Activated naive CD4-positive, alpha-beta T cell treated with anti-CD3 and anti-CD28 coated beads, Interleukin-2, amount 50 U/mL, for 72 hours (primary cell): ENCODE measurements around the gene MYH3. TPM values are rescaled to one million over a fixed set of nuclear protein-coding genes. Genes with fewer than 3 reads are reported as not detected.
"Not testable (repeated sequence)": the region's sequence is repeated elsewhere in the genome, so short reads cannot be mapped to it uniquely, and the experiment has no call there.

Experiments
- ATAC-seq, 2 donors: fragments of 150-1000 bp; cut with Tn5 transposase; 2 replicates each; pipeline ENCODE4 v1.10.0; 2021; ENCODE audit warnings: mild to moderate bottlenecking in 2 of 2, moderate library complexity in 2 of 2
- DNase-seq, 2 donors: peaks; one replicate each; pipeline ENCODE4 v3.0.0; 2021 to 2022; ENCODE audit warnings: low spot score in 2 of 2
- H3K27ac Mint-ChIP-seq, 2 donors: one replicate each; pipeline ENCODE4 v1.8.0; 2022; ENCODE audit warnings: mild to moderate bottlenecking in 2 of 2, mixed read lengths in 2 of 2
- H3K36me3 Mint-ChIP-seq, 2 donors: one replicate each; pipeline ENCODE4 v1.8.0; 2022; ENCODE audit warnings: mixed read lengths in 2 of 2
- H3K9me3 Mint-ChIP-seq, 2 donors: one replicate each; pipeline ENCODE4 v1.8.0; 2022; ENCODE audit warnings: mixed read lengths in 2 of 2
- total RNA-seq, 2 donors: library from RNA; stranded (reverse); gene quantifications; one replicate each; pipeline ENCODE4 v1.2.3, GENCODE V29; 2022

The MYH3 gene
- 1 to 10 TPM; 2.0 to 5.1 TPM for total RNA-seq

DNA sequence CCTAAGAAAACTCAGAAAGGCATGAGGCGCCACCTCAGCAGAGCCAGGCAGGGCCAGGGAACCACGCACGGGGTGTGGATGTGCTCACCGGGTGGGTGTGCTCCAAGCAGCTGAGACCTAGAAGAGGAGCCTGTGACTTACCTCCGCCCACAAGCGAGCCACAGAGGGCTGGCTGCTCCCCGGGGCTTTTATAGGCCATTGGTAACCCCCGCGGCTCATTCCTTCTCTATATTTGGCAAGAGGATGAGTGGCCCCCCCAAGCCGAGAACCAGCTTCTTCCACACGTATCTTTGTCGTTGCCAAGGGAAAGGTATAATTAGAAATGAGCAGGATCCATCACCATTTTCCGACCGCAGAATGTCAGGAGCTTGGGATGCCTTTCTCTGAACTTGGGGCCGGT, at the start of gene MYH3:
Gene MYH3, minus strand, starts transcription at position 162 of the 400 bp plus-strand sequence. CDS start 2,245 bp downstream, outside the sequence.
- DNase-seq (no peak), ATAC-seq (no peak)
- H3K27ac Mint-ChIP-seq, result no peak within 1 kb of the TSS
- H3K36me3 Mint-ChIP-seq, result no peaks in the 10 kb centered on the region
- H3K9me3 Mint-ChIP-seq, result no peaks in the 10 kb centered on the region

DNA sequence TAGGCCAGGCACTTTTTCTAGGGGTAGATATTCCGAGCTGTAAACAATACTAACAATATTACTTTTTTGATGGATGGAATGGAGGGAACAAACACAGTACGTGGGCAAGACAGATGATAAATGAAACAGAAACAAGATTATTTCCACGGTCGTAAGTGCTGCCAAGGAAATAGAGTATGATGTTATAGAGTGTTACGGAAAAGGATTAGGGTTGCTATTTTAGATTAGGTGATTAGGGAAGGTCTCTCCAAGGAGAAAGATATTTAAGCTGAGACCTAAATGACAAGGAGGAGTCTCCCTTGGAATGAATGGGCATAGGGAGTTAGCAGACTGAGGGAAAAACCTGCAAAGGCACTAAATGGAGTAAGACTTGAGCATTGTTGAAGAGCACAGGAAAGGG, 48.6 kb upstream of the MYH3 start:
- Mint-ChIP-seq H3K36me3 (peaks cover 17 to 37% of the 10 kb centered on the region in 2 donors), H3K27ac (peak overlapping the region; percentile 24 to 64), H3K9me3 (no peaks in the 10 kb centered on the region)
- ATAC-seq (no peak), DNase-seq (no peak)

GRCh38 chr17:10702574-10702973, 45.5 kb upstream of the MYH3 start:
- ATAC-seq (no peak), DNase-seq (no peak)
- Mint-ChIP-seq H3K36me3 (peaks cover 24 to 37% of the 10 kb centered on the region in 2 donors), H3K27ac (peak overlapping the region; percentile 51 to 62), H3K9me3 (no peaks in the 10 kb centered on the region)

GRCh38 chr17:10699856-10700255, 42.7 kb upstream of the MYH3 start:
- ATAC-seq, result no peak
- peaks cover 18 to 31% of the 10 kb centered on the region in 2 donors for H3K36me3 Mint-ChIP-seq
- H3K9me3 Mint-ChIP-seq, result no peaks in the 10 kb centered on the region
- no peak for DNase-seq
- H3K27ac Mint-ChIP-seq, result peak overlapping the region; percentile 81 to 86

DNA sequence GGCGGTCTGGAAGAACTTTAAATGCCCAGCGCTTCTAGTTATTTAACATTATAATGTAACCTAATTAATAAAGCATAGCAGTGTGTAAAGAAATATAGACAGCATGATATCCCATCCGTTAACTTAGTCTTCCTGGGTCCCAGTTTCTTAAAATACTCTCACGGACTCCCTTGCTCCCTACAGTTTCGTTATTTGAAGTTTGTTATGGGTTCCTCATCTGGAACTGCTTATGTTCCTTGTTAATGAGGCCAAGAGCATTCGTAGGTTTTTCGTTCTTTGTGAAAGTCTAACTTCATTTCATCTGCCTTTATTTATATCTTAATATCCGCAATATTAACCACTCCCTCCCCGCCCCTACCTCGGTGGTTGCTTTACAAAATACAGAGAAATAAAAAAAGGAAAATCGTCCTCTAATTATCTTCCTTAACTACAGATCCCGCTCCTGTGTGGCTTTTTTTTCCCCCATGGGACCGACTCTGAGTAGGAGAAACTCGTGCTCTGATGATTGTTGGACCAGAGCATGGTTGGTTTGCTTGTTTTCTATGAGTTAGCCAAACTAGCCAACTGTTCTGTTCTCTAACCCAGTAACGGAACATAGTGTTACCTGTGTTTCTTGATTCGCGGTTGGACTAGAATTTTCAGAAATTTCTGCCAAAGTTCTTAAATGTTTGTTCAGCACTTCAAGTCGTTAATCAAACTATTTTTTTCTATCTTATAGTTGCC, 41.1 kb upstream of the MYH3 start:
- ATAC-seq (no peak), DNase-seq (no peak)
- Mint-ChIP-seq H3K27ac (peak overlapping the region; percentile 91 to 94), H3K36me3 (peaks cover 16 to 33% of the 10 kb centered on the region in 2 donors), H3K9me3 (no peaks in the 10 kb centered on the region)

DNA sequence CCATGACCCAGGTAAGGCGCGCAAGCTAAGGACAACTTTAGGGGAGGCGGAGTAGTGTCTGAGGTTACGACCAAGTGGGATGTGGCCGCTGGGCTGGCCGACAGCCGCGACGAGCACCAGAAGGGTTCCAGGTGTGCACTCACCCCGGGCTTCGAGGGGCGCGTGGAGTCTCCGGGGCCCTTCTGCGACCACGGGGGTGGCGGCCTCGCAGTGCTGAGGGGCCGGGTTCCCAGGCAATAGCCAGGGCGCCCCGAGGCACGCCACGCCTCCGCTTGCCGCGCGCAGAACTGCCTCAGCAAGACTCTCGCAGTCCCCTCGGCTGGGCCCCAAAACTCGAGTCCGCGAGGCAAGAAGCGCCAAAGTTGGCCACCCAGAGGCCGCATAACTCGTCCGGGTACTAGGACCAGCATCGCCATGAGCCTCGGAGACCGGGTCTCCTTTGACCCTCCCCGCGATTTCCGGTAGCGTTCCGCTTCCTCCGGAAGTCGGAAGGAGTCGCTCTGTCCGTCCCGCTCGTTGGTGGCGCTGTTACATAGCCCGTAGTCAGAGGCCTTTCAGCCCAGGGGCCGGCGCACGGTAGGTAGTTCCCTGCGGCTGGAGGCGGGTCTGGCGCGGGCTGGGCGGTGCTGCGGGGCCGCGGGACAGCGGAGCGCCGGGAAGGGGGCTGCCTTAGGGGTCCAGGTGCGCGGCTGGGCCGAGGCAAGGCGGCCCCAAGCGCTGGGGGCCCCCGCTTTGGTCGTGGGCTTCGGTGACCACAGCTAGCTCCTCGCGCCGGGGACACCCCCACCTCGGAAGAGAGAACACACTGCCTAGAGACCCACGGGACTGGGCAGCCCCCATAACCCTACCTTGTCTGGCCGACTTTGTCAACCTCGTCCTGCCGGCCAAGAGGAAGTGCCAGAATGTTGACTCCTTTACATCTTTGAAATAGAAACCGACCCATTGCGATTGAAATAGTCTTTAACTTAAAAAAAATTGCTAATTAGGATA, 40.3 kb upstream of the MYH3 start, which contains the start of the genes ADPRM and SCO1:
Gene ADPRM, plus strand, starts transcription at position 503 of the 990 bp plus-strand sequence. CDS start 7,333 bp downstream, outside the sequence.
Gene SCO1, minus strand, starts transcription at position 442 of the 990 bp plus-strand sequence. Its CDS starts 26 bp downstream, at position 416.
- peaks cover 22 to 33% of the 10 kb centered on the region in 2 donors for H3K36me3 Mint-ChIP-seq
- H3K9me3 Mint-ChIP-seq, result no peaks in the 10 kb centered on the region
- ATAC-seq (peak; percentile 98), DNase-seq (peak; percentile 85 to 91)
- peak within 1 kb of the TSS; percentile 91 to 94 for H3K27ac Mint-ChIP-seq

- not testable (repeated sequence) for ATAC-seq, DNase-seq, H3K9me3 Mint-ChIP-seq
- peaks cover 26 to 30% of the 10 kb centered on the region in 2 donors for H3K36me3 Mint-ChIP-seq
- H3K27ac Mint-ChIP-seq, result peak overlapping the region; percentile 72 to 91
Measured at GRCh38 chr17:10695875-10696407, 38.8 kb upstream of the MYH3 start.

- peak in 1 of 2 donors; percentile 40 for ATAC-seq
- Mint-ChIP-seq H3K9me3 (no peaks in the 10 kb centered on the region), H3K36me3 (peaks cover 21% of the 10 kb centered on the region in 2 donors), H3K27ac (no peak overlapping the region)
- no peak for DNase-seq
Measured at GRCh38 chr17:10687499-10687898, 30.4 kb upstream of the MYH3 start.

GRCh38 chr17:10683853-10684252, 26.7 kb upstream of the MYH3 start:
- H3K36me3 Mint-ChIP-seq, result peaks cover 12 to 28% of the 10 kb centered on the region in 2 donors
- ATAC-seq (no peak), DNase-seq (no peak)
- H3K9me3 Mint-ChIP-seq, result no peaks in the 10 kb centered on the region
- H3K27ac Mint-ChIP-seq, result no peak overlapping the region

DNA sequence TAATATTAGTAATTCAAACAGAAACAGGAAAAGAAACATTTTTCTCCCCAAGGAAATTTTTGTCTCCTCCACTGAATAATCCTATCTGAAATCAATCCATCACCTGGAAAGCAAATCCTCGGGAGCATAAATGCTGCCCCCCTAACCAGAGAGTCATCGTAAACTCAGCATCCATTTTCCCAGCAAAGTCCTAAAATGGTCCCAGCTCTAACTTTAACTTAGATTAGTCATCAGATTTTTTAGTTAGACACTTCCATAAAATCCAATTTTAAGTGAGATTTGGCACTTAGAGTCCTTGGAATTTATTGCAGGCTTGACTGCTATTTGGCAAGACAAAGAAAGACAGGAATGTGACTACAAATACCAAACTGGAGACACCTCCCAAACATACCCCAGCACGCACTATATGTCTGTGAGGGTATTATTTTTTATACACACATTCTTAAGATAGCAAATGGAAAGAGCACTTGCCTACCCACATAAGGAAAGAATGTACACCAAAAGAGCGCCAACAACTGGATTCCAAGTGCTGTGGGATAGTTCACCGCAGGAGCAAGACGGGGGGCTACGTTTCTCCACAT, 24.8 kb upstream of the MYH3 start:
- Mint-ChIP-seq H3K27ac (no peak overlapping the region), H3K9me3 (no peaks in the 10 kb centered on the region), H3K36me3 (peaks cover 12 to 29% of the 10 kb centered on the region in 2 donors)
- no peak for ATAC-seq
- DNase-seq, result no peak

- no peak overlapping the region for H3K27ac Mint-ChIP-seq
- DNase-seq (no peak), ATAC-seq (no peak)
- peaks cover 4 to 5% of the 10 kb centered on the region in 2 donors for H3K36me3 Mint-ChIP-seq
- no peaks in the 10 kb centered on the region for H3K9me3 Mint-ChIP-seq
Measured at GRCh38 chr17:10674704-10675103, 17.6 kb upstream of the MYH3 start.

- DNase-seq, result no peak
- Mint-ChIP-seq H3K9me3 (no peaks in the 10 kb centered on the region), H3K36me3 (peaks cover 0 to 4% of the 10 kb centered on the region in 2 donors), H3K27ac (no peak overlapping the region)
- ATAC-seq, result no peak
Measured at GRCh38 chr17:10673312-10673711, 16.2 kb upstream of the MYH3 start.

GRCh38 chr17:10668775-10669174, 11.7 kb upstream of the MYH3 start:
- Mint-ChIP-seq H3K9me3 (no peaks in the 10 kb centered on the region), H3K27ac (no peak overlapping the region), H3K36me3 (peaks cover 0 to 7% of the 10 kb centered on the region in 2 donors)
- no peak for ATAC-seq
- DNase-seq, result no peak

GRCh38 chr17:10666906-10667305, 9.8 kb upstream of the MYH3 start:
- Mint-ChIP-seq H3K27ac (no peak overlapping the region), H3K36me3 (peaks cover 0 to 7% of the 10 kb centered on the region in 2 donors), H3K9me3 (no peaks in the 10 kb centered on the region)
- ATAC-seq (no peak), DNase-seq (no peak)

- DNase-seq (no peak), ATAC-seq (no peak)
- H3K9me3 Mint-ChIP-seq, result no peaks in the 10 kb centered on the region
- H3K27ac Mint-ChIP-seq, result peak overlapping the region in 1 of 2 donors; percentile 45
- peaks cover 0 to 7% of the 10 kb centered on the region in 2 donors for H3K36me3 Mint-ChIP-seq
Measured at GRCh38 chr17:10664571-10664970, 7.5 kb upstream of the MYH3 start.

GRCh38 chr17:10663231-10663630, 6.1 kb upstream of the MYH3 start:
- peaks cover 0 to 7% of the 10 kb centered on the region in 2 donors for H3K36me3 Mint-ChIP-seq
- DNase-seq (no peak), ATAC-seq (no peak)
- peak overlapping the region in 1 of 2 donors; percentile 84 for H3K27ac Mint-ChIP-seq
- no peaks in the 10 kb centered on the region for H3K9me3 Mint-ChIP-seq
